Fibroblast of skin of right biceps (primary cell): ENCODE data around the gene SLC45A1.

Experiments used
- DNase-seq: peaks from one replicate; pipeline ENCODE4 v3.0.0-alpha.2; 2013

The SLC45A1 gene

DNA sequence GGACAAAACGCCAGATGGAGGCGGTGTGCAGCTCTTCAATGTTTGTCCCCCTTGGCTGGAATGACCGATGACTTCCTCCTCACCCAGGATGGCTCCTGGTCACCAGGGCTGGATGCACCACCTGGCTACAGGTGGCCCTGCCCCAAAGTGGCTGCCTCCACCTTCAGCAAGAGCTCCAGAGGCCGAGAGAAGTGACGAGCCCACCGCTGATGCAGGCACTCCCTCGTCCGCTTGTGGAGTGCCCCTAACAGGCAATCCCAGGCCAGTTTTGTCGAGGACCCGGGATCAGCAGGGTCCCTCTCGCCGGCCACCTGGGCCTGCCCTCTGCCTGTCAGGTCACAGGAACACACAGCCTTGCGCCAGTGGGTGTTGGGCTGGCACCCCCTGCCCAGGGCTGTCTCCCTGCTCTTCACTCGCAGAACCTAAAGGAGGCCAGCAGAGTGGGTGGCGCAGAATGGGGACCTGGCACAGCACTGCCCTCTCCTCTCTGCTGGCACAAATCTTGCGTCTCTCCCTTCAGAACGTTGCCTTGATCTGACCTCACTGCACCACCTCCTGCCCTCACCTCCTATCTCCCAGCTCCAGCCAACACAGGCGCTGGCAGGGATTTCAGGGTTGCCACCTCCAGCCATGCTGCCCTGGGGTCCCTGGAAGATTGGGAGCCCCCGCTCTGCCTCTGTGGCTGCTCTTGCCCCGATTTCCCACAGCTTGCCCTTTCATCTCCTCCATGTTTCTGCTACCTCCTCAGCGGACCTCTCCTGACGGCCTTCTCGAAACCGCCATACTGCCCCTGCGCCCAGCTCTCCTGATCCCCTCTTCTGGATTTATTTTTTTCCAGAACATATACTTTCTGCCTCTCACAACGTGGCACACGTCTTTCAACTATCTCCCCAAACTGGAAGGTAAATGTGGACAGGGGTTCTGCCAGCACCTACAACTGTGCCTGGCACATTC, 38.6 kb downstream of the SLC45A1 start:
- no peak for DNase-seq

DNA sequence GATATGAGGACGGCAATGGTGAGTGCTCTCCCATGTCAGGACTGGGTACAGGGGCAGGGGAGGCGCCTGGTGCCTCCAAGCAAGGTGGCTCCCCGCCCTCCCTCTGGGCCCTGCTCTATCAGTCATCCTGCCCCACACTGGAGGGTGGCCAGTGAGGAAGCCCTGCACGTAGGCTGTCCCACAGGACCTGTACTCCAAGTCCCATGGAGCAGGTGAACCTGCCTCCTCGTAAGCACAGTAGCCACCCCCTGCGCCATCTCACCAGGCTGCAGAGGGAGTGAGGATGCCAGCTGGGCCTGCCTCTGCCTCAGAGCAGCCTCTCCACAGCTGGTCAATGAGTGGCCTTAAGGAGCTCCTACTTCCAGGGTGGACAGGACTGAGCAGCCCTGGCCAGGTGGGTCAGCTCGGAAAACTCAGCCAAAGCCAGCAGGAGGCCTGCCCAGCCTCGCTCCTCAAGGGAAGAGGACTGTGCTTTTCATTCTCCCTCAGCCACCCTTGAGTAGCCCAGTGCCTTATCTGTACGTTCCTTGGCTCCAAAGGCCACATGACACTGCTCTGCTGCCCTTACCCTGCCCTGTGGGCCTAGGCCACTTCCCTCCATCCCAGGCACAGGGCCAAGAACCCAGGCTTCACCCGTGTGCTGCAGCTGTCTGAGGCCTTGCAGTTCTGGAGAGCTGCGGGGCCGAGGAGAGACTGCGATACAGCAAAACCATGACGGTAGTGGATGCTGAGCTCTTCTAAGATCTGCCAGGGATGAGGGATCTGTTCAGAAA, 39.6 kb downstream of the SLC45A1 start:
- no peak for DNase-seq

DNA sequence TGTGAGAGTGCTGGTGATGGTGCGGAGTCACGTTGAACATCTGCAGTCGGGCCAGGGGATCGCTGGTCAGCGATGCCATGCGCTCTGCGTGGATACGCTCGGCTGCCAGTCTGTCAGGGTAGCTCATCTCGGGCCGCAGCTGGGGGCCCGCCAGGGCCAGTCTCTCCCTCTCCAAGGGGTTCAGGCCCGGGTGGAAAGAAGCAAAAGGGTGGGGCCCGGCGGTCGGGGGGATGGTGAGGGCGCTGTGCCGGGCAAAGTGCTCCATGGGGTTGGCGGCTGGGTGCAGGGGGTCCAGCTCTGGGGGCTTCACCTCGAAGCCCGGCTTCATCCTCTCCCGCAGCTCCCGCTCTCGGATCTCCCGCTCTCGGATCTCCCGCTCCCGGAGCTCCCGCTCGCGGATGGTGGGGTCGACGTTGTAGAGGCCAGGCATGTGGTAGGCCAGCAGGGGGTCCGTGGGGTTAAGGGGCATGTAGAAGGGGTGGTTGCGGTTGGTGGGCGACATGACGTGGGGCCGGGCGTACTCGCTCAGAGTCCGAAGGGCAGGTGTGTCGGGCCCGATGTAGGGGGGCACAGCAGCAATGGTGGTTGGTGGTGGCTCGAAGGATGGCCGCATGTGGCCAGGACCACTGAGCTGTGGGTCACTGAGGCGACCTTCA, 40.5 kb downstream of the SLC45A1 start:
- no peak for DNase-seq

DNA sequence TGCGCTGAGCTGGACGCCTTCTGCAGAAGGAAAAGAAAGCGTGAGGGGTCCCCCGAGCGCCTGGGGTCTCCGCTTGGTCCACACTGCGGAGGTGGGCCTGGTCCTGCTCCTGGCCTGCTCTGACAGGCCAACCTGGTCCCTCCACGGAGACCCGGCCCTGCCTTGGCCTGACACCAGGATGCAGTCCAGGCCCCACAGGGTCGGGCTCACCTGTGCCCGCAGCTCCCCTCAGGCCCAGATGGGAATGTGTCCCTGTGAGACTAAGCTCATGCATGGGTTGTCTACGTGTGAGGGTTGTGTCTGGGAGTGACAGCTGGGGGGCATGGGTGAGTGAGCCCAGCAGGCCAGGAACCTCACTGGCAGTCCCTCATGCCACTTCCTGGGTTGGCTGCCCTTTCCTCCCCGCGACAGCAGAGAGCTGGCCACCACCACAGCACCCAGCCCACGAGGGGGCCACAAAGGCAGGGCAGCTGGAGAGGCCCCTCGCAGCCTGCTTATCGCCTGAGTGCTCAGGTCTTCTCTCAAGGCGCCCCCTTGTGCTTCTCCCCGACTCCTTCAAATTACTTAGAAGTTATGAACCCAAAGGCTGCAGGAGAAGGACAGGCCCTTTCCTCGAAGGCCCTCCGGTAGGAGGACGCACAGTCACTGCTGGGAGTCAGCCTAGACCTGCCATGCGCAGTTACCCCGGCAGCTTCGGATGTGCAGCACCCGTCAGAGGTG, 41.1 kb downstream of the SLC45A1 start:
- DNase-seq = no peak

DNA sequence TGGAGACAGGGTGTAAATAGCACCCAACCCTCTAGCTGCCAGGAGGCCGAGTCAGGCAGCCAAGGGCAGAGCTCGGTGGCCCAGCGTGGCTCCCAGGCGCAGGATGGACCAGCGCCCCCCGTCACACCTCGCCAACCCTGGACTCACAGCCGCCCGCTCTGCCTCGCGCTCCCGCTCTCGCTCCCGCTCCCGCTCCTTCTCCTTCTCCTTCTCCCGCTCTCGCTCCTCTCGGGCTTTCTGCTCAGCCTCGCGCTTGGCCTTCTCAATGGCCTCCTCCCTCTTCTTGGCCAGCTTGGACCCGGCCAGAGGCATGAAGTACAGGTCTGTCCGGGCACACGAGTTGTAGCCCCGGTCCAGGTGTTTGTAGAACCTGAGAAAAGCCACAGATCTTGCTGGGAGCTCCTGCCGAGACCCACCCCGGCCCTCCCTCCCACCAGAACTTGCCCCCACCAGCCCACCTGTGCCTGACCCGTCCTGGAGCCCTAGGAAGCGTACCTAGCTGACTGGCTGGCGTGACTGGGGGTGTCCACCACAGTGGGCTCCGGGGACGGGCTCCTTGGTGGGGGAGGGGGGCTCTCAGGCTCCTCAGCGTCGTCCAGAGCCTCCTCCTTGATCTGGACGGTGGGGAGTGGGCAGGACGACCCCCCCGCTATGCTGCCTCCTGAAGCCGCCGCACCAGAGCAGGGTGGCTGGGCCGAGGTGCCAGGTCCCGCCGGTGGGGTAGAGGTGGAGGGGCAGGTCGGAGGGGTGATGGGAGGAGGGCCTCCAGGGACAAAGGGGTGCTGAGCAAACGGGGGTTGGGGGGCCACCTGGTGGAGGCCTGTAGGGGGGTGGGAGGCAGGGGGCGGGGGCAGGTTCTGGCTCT, 41.9 kb downstream of the SLC45A1 start:
- no peak for DNase-seq

DNA sequence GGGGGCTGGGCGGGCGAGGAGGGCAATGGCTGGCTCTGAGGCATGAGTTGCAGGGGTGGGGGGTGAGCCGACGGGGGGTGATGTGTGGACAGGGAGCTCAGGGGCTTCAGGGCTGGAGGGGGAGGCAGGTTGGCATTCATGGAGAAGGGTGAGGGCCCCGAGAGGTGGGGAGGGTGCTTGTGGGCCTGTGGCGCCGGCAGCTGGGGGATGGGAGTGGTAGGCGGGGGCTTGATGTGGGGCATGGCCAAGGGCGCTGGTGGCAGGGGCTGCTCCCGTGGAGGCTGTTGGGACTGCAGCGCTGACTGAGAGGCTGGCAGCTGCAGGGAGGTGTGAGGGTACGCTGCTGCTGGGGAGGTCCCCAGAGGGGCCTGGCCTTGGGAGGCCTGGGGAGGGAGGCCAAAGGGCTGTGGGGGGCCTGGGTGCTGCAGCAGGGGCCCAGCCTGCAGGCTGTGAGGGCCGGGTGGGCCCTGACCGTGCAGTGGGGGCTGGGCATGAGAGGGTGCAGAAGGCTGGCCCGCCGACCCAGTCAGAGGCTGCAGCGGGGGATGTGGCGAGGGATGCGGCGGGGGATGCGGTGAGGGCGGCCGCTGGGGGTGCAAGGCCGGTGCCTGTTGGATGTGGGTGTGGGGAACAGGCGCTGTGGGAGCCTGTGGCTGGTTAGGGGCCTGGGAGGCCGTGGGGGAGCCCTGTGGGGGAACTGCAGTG, 42.7 kb downstream of the SLC45A1 start:
- no peak for DNase-seq

DNA sequence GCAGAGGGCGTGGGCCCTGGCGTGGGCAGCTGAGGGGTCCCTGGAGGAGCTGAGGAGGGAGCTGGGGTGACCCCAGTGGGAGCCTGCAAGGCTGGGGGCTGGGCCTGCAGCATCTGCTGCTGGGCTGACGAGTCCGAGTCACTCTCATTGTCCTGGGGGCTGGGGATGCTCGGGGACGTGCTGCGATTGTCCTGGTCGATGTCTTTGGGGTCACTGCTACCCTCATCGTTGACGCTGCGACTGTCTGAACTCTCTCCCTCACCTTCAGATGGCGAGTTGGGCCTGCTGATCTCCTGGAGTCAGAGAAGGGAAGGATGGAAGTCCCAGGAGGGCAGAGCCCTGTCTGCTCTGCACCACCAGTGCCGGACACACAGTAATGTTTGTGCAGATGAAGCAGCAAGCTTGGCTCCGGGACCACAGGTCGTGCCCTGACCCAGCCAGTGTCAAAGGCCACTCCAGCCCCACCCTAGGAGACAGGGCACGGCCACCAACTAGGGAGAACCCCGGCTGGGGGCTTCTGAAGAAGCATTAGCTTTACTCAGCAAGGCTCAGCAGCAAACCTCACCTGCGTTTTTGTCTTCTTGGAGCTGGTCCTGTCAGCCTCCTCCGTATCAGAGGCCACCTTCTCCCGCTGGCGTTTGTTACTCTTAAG, 43.4 kb downstream of the SLC45A1 start:
- DNase-seq = no peak

DNA sequence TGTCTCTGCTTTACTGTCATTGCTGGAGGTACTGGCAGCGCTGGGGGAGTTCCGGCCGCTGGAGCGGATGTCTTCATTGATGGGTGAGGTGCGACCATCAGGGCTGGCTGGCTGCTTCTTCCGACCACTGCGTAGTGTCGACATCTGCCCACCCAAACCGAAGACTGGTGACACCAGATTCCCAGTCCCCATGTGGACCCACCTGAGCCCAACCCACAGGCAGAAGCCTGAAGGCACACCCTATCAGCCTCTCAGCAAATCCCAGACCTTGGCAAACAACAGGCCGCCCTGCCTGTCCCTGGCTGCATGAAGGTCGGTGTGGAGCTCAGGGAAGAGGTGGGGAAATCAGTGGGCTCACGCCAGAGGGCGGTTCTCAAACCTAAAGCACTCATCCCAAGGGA, 44.8 kb downstream of the SLC45A1 start:
- DNase-seq = no peak

DNA sequence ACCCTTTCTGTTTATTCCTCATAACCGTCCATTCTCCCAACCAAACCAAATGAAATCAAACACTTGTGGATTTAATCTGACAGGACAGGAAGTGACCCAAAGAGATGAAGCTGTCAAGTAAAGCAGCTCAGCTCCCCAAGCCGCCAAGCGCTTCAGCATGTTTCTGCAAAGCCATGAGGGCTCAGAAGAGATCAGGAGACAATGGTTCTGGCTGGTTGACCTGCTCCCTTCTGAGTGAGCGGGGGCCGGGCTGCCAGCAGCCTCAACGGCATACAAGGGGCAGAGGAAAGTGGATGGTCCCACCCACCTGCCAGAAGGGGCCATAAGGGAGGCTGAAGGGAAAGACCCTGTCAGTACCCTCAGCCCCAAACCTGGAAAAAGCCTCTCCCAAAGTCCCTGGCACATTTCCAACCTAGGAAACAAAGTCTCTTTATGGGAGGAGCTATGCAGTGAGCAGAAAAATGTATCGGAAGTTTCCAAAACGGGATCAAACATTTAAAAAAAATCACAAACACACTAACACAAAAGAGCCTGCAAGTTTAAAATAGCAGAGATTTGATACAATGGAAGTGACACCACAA, 45.4 kb downstream of the SLC45A1 start:
- DNase-seq = no peak

DNA sequence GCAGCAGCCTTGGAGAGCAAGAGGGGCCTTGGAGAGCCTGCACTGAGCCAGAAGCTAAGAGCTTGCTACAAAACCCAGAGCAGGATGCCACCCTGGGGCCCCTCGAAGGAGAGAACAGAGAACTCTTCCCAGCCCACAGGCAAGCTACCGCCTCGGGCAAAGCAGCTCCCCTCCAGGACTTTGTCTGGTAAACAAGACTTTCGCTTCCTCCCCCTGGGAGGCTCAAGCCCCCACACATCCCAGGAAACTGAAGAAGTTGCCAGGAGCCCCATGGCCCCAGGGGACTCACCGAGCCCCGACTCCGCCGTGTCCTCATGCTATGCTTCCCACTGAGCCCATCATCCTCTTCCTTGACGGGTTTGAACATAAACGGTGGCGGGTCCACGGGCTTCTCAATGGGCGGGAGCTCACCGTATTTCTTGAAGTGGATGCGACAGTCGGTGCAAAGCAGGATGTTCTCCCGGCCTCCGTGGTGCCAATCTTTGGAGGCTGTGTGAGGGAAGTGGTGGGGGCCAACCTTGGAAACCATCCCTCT, 45.9 kb downstream of the SLC45A1 start:
- DNase-seq = no peak

DNA sequence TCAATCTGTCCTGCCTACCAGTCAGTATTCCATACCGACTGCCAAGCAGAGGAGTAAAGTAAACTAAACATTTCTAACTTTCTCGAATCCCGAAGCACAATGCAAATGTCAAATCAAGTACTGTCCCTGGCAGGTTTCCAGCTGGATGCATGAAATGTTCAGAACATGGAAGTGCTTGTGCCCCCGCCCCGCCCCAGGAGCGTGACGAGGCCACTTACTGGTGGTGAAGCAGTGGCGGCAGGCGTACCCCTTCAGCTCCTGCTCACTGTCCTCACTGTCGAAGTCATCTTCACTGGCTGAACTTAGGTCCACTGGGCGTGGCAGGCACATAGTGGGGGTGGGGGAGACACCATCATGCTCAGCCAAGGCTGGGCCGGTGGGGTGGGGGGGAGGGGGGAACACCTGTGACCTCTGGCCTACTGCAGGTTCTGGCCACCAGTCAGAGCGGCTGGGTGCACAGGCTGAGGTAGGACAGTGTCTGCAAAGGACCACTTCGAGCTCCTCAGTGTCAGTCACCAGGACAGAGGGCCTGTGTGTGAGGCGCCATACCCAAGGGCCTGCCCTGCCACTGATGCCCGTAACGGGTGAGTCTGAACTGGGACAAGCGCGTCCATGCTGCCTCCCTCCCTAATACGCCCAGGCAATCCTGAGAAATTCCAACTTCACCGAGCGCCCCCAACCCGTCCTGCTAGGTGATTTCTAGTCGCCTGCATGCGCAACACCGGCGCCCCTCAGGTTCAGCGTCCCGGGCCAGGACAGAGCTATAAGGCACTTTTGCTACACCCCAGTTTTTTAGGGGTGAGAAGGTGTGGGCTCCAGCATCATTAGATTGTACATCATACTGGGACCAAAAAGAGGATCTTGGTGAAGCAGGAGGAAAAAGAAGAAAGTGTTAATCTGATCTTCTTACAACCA, 46.9 kb downstream of the SLC45A1 start:
- no peak for DNase-seq

DNA sequence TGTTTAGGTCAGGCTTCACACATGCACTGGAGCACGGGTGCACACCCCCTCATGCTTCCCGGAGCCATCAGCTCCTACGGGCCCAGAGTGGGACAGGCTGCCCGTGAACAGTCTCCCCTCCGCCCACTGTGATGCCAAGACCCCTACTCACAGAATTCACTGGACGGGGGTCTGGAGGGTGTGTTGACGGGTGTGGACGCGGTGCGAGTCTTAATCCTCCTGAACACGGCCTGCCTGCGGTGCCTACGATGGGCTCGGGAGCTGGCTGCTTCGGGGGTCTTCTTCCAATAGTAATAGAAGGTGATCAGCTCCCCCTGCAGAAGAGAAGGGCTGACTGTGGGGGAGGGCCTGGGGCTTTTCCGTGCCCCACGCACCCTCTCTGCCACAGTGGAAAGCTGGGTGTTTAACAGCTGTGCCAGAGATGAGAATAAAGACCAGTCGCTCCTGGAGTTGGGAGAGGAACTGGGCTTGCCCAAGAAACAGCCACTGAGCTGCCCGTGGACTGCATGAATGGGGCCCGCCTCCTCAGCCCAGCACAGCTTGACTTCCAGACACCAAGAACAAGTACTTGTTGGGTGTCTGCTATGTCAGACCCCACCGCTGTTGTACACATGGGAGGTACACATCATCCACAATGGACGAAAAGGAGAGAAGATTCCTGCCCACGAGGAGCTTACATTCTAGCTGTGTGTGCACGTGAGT, 47.9 kb downstream of the SLC45A1 start:
- DNase-seq = no peak

DNA sequence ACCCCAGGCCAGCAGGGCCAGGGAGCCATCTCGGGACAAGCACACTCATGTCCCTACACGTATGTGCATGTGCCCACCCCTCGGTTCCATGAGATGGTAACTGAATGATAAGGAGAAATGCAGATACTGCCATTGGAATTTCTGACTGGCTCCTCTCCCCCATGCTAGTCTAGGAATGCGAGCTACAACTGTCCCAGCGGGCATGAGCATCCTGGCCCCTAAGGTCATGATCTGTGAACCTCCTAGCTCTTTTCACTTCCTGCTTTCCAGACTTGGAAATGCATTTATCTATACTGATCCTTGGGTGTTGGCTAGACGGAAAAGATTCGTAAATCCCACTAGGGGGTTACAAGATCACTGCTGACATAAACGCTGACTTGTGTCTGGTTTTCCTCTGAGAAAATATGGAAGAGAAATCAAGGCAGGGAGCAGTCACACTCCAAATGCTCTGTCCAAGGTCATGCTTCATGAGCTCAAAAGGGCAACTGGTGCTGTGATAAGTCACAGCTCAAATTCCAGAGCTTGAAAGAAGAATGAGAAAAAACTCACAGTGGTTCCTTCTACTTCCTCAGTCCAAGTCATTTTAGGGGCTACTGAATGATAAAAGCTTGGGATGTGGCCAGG, 49.8 kb downstream of the SLC45A1 start:
- DNase-seq = no peak

DNA sequence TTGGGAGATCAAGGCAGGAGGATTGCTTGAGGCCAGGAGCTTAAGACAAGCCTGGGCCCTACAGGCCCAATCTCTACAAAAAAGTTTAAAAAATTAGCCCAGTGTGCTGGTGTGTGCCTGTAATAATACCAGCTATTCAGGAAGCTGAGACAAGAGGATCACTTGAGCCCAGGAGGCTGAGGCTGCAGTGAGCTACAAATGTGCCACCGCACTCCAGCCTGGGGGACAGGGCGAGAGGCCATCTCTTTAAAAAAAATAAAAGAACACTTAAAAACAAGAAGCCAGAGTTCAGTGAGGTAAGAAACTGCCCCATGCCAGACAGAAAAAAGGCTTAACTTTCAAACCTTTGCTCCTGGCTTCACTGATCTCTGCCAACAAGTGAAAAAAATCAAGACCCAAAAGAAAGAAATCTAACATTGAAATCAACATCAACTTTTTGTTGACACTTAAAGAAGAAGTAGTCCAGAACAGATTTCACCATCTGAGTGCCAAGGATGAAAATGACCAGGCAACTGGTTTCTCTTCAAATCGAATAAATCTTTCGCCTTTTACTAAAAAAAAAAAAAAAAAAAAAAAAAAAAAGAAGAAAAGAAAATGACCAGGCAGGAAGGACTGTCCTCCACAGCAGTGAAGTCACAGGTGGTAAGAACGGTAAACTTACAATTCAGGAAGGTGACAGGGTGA, 51.2 kb downstream of the SLC45A1 start:
- no peak for DNase-seq

DNA sequence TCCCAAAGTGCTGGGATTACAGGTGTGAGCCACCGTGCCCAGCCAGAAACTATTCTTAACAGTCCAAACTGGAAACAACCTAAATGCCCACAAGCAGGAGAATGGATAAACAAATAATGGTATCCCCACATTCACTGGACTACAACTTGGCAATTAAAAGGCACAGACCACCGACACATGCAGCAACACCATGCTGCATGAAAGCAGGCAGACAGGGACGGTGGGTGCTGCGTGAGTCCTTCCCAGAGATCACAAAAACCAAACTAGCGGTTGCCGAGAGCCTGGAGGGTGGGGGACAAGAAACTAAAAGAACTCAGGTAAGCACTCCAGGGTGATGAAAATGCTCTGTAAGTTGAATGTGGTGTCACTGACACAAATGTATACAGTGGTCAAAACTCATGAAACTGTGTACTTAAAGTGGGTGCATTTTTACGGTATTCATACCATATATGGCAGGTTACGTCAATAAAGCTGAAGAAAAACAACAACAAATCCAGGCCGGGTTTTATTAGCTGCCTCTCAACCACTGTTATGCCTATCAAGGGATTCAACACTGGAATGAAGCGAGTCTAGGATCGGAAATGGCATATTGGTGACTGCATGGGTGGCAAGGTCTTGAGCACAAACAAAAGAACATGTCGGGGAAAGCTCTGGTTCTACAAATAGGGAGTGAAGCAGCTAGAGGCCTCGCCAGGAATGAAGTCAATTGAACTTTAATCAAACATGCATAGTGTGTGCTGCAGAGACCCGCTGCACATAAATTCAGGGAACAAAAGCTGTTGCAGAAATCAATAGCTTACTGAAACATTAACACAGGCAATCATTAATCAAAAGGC, 52.4 kb downstream of the SLC45A1 start:
- DNase-seq = peak; percentile 71

DNA sequence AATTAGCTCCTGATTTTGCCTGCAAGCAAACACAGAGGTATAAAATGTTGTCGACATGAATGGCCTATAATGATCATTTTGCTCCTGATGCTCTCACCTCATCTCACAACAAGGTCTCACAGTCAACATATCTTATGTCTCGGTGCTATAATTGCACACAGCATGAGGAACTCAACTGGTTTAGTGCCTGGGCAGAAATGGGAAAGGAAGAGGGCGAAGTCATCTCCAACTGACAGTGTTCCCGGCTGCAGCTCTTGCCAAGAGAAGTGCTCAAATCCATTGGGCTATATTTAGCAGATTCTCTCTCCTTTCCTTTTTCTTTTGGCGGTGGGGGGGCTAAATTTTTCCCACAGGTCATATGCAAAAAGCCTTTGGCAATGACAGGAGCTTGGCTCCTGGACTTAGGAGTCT, 53.0 kb downstream of the SLC45A1 start:
- peak; percentile 46 for DNase-seq
